NT2/D1 (cell line): ENCODE data around the gene MDGA2.
"Not testable (repeated sequence)": the region's sequence is repeated elsewhere in the genome, so short reads cannot be mapped to it uniquely, and the experiment has no call there.

ENCODE experiments used
- SUZ12 ChIP-seq: IDR thresholded peaks from 2 replicates; pipeline ENCODE4 v1.6.1; 2011; ENCODE audit not compliant: insufficient read length, insufficient read depth; ENCODE audit errors: extremely low read depth
- YY1 ChIP-seq: IDR thresholded peaks from 2 replicates; pipeline ENCODE4 v1.6.1; 2011; ENCODE audit not compliant: insufficient read length, insufficient read depth

DNA sequence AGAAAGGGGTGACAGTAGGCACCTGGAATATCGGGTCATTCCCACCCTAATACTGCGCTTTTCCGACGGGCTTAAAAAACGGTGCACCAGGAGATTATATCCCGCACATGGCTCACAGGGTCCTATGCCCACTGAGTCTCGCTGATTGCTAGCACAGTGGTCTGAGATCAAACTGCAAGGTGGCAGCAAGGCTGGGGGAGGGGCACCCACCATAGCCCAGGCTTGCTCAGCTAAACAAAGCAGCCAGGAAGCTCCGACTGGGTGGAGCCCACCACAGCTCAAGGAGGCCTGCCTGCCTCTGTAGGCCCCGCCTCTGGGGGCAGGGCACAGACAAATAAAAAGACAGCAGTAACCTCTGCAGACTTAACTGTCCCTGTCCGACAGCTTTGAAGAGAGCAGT lies 503.5 kb downstream of the MDGA2 start:
- TF ChIP-seq YY1, SUZ12: not testable (repeated sequence)
